Stimulated activated naive CD4-positive, alpha-beta T cell treated with Interleukin-2 at 50 U/mL for 16 hours (primary cell): ENCODE data around the gene GPR158.

Experiments used
- DNase-seq: peaks from one replicate; lab custom pipeline; 2025; lab: John Stamatoyannopoulos, UW

The GPR158 gene

GRCh38 chr10:25191162-25191895, 16.5 kb downstream of the GPR158 start:
- no peak for DNase-seq

- DNase-seq, result no peak
Measured at GRCh38 chr10:25198151-25198550, 23.4 kb downstream of the GPR158 start.

- DNase-seq, result no peak
Measured at GRCh38 chr10:25206693-25207414, 32.1 kb downstream of the GPR158 start.

- no peak for DNase-seq
Measured at GRCh38 chr10:25209618-25210017, 34.8 kb downstream of the GPR158 start.

GRCh38 chr10:25210265-25210664, 35.5 kb downstream of the GPR158 start:
- DNase-seq, result no peak

GRCh38 chr10:25220156-25220555, 45.4 kb downstream of the GPR158 start:
- no peak for DNase-seq

GRCh38 chr10:25222085-25222660, 47.4 kb downstream of the GPR158 start:
- no peak for DNase-seq

- no peak for DNase-seq
Measured at GRCh38 chr10:25226775-25227682, 52.2 kb downstream of the GPR158 start.

GRCh38 chr10:25231751-25232150, 57.0 kb downstream of the GPR158 start:
- DNase-seq, result no peak

- DNase-seq, result no peak
Measured at GRCh38 chr10:25232204-25232603, 57.4 kb downstream of the GPR158 start.

GRCh38 chr10:25245165-25245564, 70.4 kb downstream of the GPR158 start:
- no peak for DNase-seq

GRCh38 chr10:25257646-25258045, 82.8 kb downstream of the GPR158 start:
- DNase-seq, result no peak

- DNase-seq, result no peak
Measured at GRCh38 chr10:25261110-25261509, 86.3 kb downstream of the GPR158 start.

- DNase-seq, result no peak
Measured at GRCh38 chr10:25261558-25261957, 86.8 kb downstream of the GPR158 start.

GRCh38 chr10:25263931-25264330, 89.1 kb downstream of the GPR158 start:
- no peak for DNase-seq

GRCh38 chr10:25278180-25278579, 103.4 kb downstream of the GPR158 start:
- no peak for DNase-seq

- DNase-seq, result no peak
Measured at GRCh38 chr10:25280076-25280475, 105.3 kb downstream of the GPR158 start.

- no peak for DNase-seq
Measured at GRCh38 chr10:25280573-25280972, 105.8 kb downstream of the GPR158 start.

- no peak for DNase-seq
Measured at GRCh38 chr10:25285809-25286208, 111.0 kb downstream of the GPR158 start.

- DNase-seq, result no peak
Measured at GRCh38 chr10:25288181-25288580, 113.4 kb downstream of the GPR158 start.

- no peak for DNase-seq
Measured at GRCh38 chr10:25294032-25294926, 119.5 kb downstream of the GPR158 start.
